ENCODE data around the gene CA5A.

DNA sequence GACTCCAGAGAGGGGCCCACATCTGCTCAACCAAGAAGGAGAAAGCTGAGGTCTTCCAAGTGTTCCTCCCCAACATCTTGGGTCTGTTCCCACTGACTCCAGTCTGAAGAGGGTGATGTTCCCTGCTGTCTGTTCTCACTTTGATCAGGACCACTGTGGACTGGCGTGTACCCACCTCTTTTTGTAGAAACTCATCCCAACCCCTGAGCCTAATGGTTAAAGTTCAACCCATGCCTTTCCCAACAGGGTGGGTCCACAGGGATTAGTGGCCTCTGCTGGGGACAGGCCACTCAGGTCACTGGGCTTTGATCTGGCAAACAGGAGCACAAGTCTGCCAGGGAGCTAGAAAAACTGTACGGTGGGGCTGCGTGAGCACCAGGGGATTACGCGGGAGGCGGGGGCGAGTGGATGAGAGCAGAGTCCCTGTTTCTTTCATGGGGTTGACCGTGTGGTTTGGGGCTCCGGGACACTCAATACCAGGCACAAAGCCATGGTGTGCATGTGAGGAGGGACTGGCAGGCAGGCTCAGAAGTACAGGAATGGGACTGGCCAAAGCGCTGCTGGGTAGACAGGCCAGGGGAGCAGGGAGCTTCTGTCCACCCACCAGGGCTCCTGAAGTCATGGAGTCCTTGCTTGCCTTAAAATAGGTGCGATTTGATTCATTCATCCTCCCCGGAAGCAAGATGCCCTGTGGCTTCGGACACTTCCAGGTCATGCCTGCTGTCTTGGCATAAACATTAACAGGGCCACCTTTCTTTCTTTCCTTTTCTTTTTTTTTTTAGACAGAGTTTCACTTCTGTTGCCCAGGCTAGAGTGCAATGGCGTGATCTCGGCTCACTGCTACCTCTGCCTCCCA lies at the start of gene CA5A:
- TF ChIP-seq TAF1 (IDR thresholded peaks at IDR 0.05; ENCODE audit: borderline replicate concordance, low read depth, low read length) (no peak), POLR2AphosphoS5 (IDR thresholded peaks at IDR 0.05; ENCODE audit: low read depth, low read length) (no peak)
